ENCODE measurements around the gene FAAP100.

Gene FAAP100

GRCh38 chr17:81512562-81513371 lies 39.4 kb downstream of the FAAP100 start, which contains the start of gene ACTG1:
Gene ACTG1, minus strand, starts transcription at chr17:81512799. Its CDS starts 445 bp downstream, at chr17:81512354.
- peaks cover 10 to 77% (median 70%) of the 10 kb centered on the region in 5 donors for H3K4me1 ChIP-seq (ENCODE audit: control insufficient read depth in 5 of 5, insufficient read depth in 5 of 5, low read length in 5 of 5)
- H3K9ac ChIP-seq (ENCODE audit: low read length in 5 of 5): peak within 1 kb of the TSS; percentile 68 to 89 (median 84)
- peak within 1 kb of the TSS; percentile 94 for H3K27ac ChIP-seq (ENCODE audit: low read depth, low read length)
- peaks cover 0 to 1% (median 0%) of the 10 kb centered on the region in 5 donors for H3K27me3 ChIP-seq (ENCODE audit: control insufficient read depth in 5 of 5, insufficient read depth in 4 of 5, low read length in 5 of 5)
- peaks cover 0 to 32% (median 30%) of the 10 kb centered on the region in 5 donors for H3K36me3 ChIP-seq (ENCODE audit: control insufficient read depth in 5 of 5, insufficient read depth in 5 of 5, low read length in 5 of 5)
- H3K4me3 ChIP-seq (ENCODE audit: low read depth in 1 of 5, low read length in 5 of 5): peak within 1 kb of the TSS; percentile 88 to 96 (median 92)
- H3K9me3 ChIP-seq (ENCODE audit: control insufficient read depth in 5 of 5, low read length in 5 of 5): no peaks in the 10 kb centered on the region

- no peaks in the 10 kb centered on the region for H3K27me3 ChIP-seq (ENCODE audit: control insufficient read depth in 5 of 5, insufficient read depth in 4 of 5, low read length in 5 of 5)
- peak overlapping the region; percentile 48 for H3K27ac ChIP-seq (ENCODE audit: low read depth, low read length)
- H3K9ac ChIP-seq (ENCODE audit: low read length in 5 of 5): peak overlapping the region; percentile 62 to 89 (median 70)
- peak overlapping the region; percentile 88 to 96 (median 92) for H3K4me3 ChIP-seq (ENCODE audit: low read depth in 1 of 5, low read length in 5 of 5)
- H3K4me1 ChIP-seq (ENCODE audit: control insufficient read depth in 5 of 5, insufficient read depth in 5 of 5, low read length in 5 of 5): peaks cover 10 to 72% (median 65%) of the 10 kb centered on the region in 5 donors
- peaks cover 0 to 32% (median 30%) of the 10 kb centered on the region in 5 donors for H3K36me3 ChIP-seq (ENCODE audit: control insufficient read depth in 5 of 5, insufficient read depth in 5 of 5, low read length in 5 of 5)
- no peaks in the 10 kb centered on the region for H3K9me3 ChIP-seq (ENCODE audit: control insufficient read depth in 5 of 5, low read length in 5 of 5)
These were observed 40.2 kb downstream of the FAAP100 start for GRCh38 chr17:81511804-81512561.

- Histone ChIP-seq H3K9me3 (ENCODE audit: control insufficient read depth in 5 of 5, low read length in 5 of 5) (no peaks in the 10 kb centered on the region), H3K4me1 (ENCODE audit: control insufficient read depth in 5 of 5, insufficient read depth in 5 of 5, low read length in 5 of 5) (peaks cover 10 to 68% (median 61%) of the 10 kb centered on the region in 5 donors), H3K4me3 (ENCODE audit: low read depth in 1 of 5, low read length in 5 of 5) (peak overlapping the region; percentile 88 to 96 (median 92)), H3K36me3 (ENCODE audit: control insufficient read depth in 5 of 5, insufficient read depth in 5 of 5, low read length in 5 of 5) (peaks cover 0 to 32% (median 30%) of the 10 kb centered on the region in 5 donors), H3K9ac (ENCODE audit: low read length in 5 of 5) (peak overlapping the region; percentile 62 to 89 (median 70)), H3K27ac (ENCODE audit: low read depth, low read length) (peak overlapping the region; percentile 48), H3K27me3 (ENCODE audit: control insufficient read depth in 5 of 5, insufficient read depth in 4 of 5, low read length in 5 of 5) (no peaks in the 10 kb centered on the region)
These were observed 40.7 kb downstream of the FAAP100 start for GRCh38 chr17:81511554-81511803.

DNA sequence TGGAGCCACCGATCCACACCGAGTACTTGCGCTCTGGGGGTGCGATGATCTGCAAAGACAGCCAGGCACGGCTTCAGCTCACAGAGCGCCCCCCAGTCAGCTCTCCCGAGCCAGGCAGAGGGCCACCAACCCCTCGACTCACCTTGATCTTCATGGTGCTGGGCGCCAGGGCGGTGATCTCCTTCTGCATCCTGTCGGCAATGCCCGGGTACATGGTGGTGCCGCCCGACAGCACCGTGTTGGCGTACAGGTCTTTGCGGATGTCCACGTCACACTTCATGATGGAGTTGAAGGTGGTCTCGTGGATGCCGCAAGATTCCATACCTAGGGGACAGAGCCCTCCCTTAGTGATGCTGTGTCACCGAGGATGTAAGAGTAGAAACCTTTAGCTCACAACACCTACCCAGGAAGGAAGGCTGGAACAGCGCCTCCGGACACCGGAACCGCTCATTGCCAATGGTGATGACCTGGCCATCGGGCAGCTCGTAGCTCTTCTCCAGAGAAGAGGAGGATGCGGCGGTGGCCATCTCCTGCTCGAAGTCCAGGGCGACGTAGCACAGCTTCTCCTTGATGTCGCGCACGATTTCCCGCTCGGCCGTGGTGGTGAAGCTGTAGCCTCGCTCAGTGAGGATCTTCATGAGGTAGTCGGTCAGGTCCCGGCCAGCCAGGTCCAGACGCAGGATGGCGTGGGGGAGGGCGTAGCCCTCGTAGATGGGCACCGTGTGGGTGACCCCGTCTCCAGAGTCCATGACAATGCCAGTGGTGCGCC lies 41.2 kb downstream of the FAAP100 start:
- peak overlapping the region; percentile 54 for H3K27ac ChIP-seq (ENCODE audit: low read depth, low read length)
- no peaks in the 10 kb centered on the region for H3K27me3 ChIP-seq (ENCODE audit: control insufficient read depth in 5 of 5, insufficient read depth in 4 of 5, low read length in 5 of 5)
- peaks cover 0 to 32% (median 30%) of the 10 kb centered on the region in 5 donors for H3K36me3 ChIP-seq (ENCODE audit: control insufficient read depth in 5 of 5, insufficient read depth in 5 of 5, low read length in 5 of 5)
- peaks cover 10 to 63% (median 58%) of the 10 kb centered on the region in 5 donors for H3K4me1 ChIP-seq (ENCODE audit: control insufficient read depth in 5 of 5, insufficient read depth in 5 of 5, low read length in 5 of 5)
- H3K9ac ChIP-seq (ENCODE audit: low read length in 5 of 5): peak overlapping the region; percentile 62 to 89 (median 70)
- H3K4me3 ChIP-seq (ENCODE audit: low read depth in 1 of 5, low read length in 5 of 5): peak overlapping the region; percentile 88 to 96 (median 92)
- H3K9me3 ChIP-seq (ENCODE audit: control insufficient read depth in 5 of 5, low read length in 5 of 5): no peaks in the 10 kb centered on the region

DNA sequence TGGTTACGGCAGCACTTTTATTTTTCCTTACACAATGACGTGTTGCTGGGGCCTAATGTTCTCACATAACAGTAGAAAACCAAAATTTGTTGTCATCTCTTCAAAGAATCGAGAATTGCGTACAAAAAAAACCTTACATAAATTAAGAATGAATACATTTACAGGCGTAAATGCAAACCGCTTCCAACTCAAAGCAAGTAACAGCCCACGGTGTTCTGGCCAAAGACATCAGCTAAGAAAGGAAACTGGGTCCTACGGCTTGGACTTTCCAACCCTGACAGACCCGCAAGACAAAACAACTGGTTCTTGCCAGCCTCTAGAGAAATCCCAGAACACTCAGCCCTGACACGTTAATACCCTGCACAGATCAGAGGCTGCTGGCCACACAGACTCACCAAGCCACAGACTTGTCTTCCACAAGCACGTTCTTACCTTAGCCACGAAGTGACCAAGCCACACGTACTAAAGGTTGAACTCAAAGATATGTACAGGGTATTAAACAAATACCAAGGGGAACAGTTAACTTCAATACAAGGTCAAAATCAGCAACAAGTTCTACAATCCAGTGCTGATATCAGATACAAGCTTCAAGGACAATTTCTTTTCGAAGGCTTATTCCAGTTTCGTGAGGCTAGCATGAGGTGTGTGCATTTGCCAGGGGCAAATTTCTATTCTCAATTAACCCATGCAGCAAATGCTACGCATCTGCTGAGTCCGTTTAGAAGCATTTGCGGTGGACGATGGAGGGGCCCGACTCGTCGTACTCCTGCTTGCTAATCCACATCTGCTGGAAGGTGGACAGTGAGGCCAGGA lies 42.0 kb downstream of the FAAP100 start:
- H3K27me3 ChIP-seq (ENCODE audit: control insufficient read depth in 5 of 5, insufficient read depth in 4 of 5, low read length in 5 of 5): no peaks in the 10 kb centered on the region
- H3K36me3 ChIP-seq (ENCODE audit: control insufficient read depth in 5 of 5, insufficient read depth in 5 of 5, low read length in 5 of 5): peaks cover 0 to 32% (median 30%) of the 10 kb centered on the region in 5 donors
- peak overlapping the region; percentile 40 to 89 (median 68) for H3K9ac ChIP-seq (ENCODE audit: low read length in 5 of 5)
- peaks cover 10 to 55% (median 52%) of the 10 kb centered on the region in 5 donors for H3K4me1 ChIP-seq (ENCODE audit: control insufficient read depth in 5 of 5, insufficient read depth in 5 of 5, low read length in 5 of 5)
- no peaks in the 10 kb centered on the region for H3K9me3 ChIP-seq (ENCODE audit: control insufficient read depth in 5 of 5, low read length in 5 of 5)
- peak overlapping the region; percentile 54 for H3K27ac ChIP-seq (ENCODE audit: low read depth, low read length)
- peak overlapping the region; percentile 88 to 96 (median 92) for H3K4me3 ChIP-seq (ENCODE audit: low read depth in 1 of 5, low read length in 5 of 5)

DNA sequence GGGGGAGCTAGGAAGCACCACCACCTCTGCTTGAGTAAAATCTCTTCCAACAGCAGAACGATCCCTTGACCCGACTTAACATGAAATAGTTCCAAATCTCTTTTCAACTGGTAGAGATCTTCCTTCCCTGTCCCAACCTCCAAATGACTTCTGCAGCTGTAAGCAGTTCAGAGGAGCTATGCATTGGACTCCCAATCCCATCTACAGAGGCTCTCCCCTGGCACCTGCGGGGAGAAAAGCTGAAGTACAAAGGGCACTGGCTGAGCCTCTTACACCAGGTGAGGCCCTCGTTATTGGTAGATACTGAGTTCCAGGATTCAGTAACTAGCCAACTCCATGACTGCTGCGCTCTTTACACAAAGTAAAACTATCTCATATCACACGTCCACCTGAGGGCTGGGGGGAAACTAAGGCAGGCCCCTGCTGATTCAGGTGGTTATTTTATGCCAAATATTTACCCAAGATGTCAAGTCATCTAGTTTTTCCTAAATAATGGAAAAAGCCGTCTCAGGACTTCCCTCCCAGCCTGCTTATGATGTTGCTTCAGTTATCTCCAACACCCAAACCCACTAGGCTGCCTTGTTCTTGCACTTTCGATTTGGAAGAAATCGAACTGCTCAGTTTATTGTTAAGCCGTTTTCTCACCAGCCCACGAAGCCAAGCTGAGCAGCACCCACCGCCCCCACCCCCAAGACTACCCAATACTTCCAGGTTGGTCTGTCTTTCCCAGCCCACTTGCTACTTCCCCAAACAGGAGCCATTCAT lies 42.8 kb downstream of the FAAP100 start:
- peaks cover 10 to 52% (median 50%) of the 10 kb centered on the region in 5 donors for H3K4me1 ChIP-seq (ENCODE audit: control insufficient read depth in 5 of 5, insufficient read depth in 5 of 5, low read length in 5 of 5)
- H3K27ac ChIP-seq (ENCODE audit: low read depth, low read length): peak overlapping the region; percentile 54
- H3K9ac ChIP-seq (ENCODE audit: low read length in 5 of 5): peak overlapping the region in 4 of 5 donors; percentile 4 to 89 (median 48)
- no peaks in the 10 kb centered on the region for H3K27me3 ChIP-seq (ENCODE audit: control insufficient read depth in 5 of 5, insufficient read depth in 4 of 5, low read length in 5 of 5)
- peaks cover 0 to 32% (median 30%) of the 10 kb centered on the region in 5 donors for H3K36me3 ChIP-seq (ENCODE audit: control insufficient read depth in 5 of 5, insufficient read depth in 5 of 5, low read length in 5 of 5)
- H3K9me3 ChIP-seq (ENCODE audit: control insufficient read depth in 5 of 5, low read length in 5 of 5): no peaks in the 10 kb centered on the region
- peak overlapping the region; percentile 49 to 95 (median 90) for H3K4me3 ChIP-seq (ENCODE audit: low read depth in 1 of 5, low read length in 5 of 5)

DNA sequence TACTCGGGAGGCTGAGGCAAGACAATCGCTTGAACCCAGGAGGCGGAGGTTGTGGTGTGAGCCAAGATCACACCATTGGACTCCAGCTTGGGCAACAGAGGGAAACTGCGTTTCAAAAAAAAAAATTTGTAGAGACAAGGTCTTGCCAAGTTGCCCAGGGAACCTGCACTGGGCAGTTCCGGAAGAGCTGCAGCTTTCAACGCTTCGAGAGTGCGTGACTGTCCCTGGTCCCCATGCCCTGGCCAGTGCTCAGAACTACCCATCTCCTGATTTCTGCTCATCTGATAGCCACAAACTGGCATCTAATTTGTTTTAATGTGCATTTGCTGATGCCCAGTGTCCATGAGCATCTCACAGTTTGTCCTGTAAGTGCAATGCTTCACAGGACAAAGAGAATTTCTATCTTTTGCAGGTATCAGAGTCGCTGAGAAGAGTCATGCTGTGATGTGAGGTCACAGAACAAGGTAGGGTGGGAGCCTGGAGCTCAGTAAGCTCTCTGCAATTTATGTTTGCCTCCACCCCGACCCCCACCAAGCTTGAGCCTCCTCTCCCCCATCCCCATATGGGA lies 43.4 kb downstream of the FAAP100 start:
- Histone ChIP-seq H3K4me1 (ENCODE audit: control insufficient read depth in 5 of 5, insufficient read depth in 5 of 5, low read length in 5 of 5) (peaks cover 10 to 45% (median 44%) of the 10 kb centered on the region in 5 donors), H3K27me3 (ENCODE audit: control insufficient read depth in 5 of 5, insufficient read depth in 4 of 5, low read length in 5 of 5) (no peaks in the 10 kb centered on the region), H3K9ac (ENCODE audit: low read length in 5 of 5) (no peak overlapping the region), H3K4me3 (ENCODE audit: low read depth in 1 of 5, low read length in 5 of 5) (peak overlapping the region in 4 of 5 donors; percentile 88 to 95 (median 91)), H3K36me3 (ENCODE audit: control insufficient read depth in 5 of 5, insufficient read depth in 5 of 5, low read length in 5 of 5) (peaks cover 0 to 32% (median 30%) of the 10 kb centered on the region in 5 donors), H3K27ac (ENCODE audit: low read depth, low read length) (peak overlapping the region; percentile 54), H3K9me3 (ENCODE audit: control insufficient read depth in 5 of 5, low read length in 5 of 5) (no peaks in the 10 kb centered on the region)

GRCh38 chr17:81503619-81504018 lies 48.5 kb downstream of the FAAP100 start:
- Histone ChIP-seq H3K36me3 (ENCODE audit: control insufficient read depth in 5 of 5, insufficient read depth in 5 of 5, low read length in 5 of 5) (peaks cover 0 to 1% (median under 1%) of the 10 kb centered on the region in 5 donors), H3K9me3 (ENCODE audit: control insufficient read depth in 5 of 5, low read length in 5 of 5) (no peaks in the 10 kb centered on the region), H3K4me3 (ENCODE audit: low read depth in 1 of 5, low read length in 5 of 5) (no peak overlapping the region), H3K4me1 (ENCODE audit: control insufficient read depth in 5 of 5, insufficient read depth in 5 of 5, low read length in 5 of 5) (peaks cover 0 to 14% (median 3%) of the 10 kb centered on the region in 5 donors), H3K27ac (ENCODE audit: low read depth, low read length) (no peak overlapping the region), H3K9ac (ENCODE audit: low read length in 5 of 5) (no peak overlapping the region), H3K27me3 (ENCODE audit: control insufficient read depth in 5 of 5, insufficient read depth in 4 of 5, low read length in 5 of 5) (peaks cover 0 to 9% (median 2%) of the 10 kb centered on the region in 5 donors)
